GM19468 (cell line): Measurements from ENCODE around the gene NRXN3.
"Not testable (repeated sequence)": the region's sequence is repeated elsewhere in the genome, so short reads cannot be mapped to it uniquely, and the experiment has no call there.

Source experiments
- ATAC-seq: cut with Tn5 transposase; IDR thresholded peaks from one replicate; pipeline ENCODE4 v1.9.1; 2021; ENCODE audit warnings: mild to moderate bottlenecking, moderate library complexity, moderate number of reproducible peaks; ENCODE audit not compliant: unreplicated experiment; ENCODE audit errors: extremely low read depth

Gene NRXN3

DNA sequence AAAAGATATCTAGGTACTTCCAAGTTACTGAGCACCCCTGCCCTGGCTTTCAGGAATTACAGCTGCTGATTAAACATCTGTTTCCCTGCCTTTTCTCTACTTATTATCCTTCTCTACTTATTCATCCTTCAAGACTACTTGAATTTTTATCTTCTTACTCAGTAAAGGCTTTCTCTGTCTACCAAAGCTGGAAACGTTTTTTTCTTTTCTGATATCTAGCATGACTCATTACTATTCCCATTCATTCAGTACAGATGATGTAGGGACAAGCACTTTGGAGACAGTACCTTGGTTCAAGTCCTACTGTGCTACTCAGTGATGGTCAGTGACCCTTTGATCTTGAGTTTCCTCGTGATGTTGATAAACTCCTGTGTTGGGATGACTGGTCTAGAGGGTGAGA, 848.7 kb downstream of the NRXN3 start:
- ATAC-seq: no peak

DNA sequence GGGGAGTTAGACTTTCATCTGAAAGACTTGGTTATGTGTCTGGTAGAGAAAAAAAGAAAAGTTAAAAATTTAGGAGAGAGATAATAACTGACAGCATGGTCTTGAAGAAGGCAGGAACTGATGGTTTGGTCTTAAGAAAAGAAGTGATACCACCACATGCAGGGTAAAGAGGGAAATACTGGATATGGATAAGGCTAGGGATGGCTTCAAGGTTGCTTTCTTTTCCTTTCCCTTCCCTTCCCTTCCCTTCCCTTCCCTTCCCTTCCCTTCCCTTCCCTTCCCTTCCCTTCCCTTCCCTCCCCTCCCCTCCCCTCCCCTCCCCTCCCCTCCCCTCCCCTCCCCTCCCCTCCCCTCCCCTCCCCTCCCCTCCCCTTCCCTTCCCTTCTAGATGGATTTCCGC, 849.7 kb downstream of the NRXN3 start:
- not testable (repeated sequence) for ATAC-seq

DNA sequence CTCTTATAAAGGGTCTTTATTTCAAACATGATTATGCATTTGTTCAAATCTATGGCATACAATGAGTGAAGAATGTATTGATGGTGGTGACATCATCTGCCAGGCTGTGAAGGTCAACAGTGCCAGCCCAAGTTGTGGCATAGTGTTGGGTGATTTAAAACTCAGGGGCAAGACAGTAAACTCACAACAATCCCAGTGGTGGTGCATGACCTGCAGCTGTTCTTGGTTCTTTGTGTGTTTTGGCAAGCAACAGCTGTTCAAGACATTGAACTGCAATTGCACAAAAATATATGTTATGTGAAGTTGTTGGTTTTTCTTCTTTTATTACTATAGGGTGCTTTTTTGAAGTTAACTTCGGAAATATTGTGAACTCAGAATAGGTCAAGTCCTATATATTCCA, 851.6 kb downstream of the NRXN3 start:
- ATAC-seq: no peak

DNA sequence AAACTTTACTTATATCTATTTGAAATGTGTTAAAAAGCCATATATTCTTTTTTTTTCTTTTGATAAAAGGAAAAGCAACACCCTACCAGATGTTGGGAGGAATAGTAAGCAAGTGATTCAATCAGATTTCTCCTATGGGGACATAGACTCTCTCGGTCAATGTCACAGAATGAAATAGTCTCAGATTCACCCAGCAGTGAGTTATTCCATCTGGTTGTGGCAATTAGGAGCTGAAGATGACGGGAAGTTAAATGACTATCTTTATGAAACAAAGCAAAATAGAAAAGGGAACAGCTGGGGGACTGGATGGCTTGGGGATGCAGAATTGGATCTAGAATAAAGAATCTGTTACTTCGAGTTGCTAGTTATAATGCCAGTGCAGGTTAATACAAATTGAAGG, 857.0 kb downstream of the NRXN3 start:
- no peak for ATAC-seq

DNA sequence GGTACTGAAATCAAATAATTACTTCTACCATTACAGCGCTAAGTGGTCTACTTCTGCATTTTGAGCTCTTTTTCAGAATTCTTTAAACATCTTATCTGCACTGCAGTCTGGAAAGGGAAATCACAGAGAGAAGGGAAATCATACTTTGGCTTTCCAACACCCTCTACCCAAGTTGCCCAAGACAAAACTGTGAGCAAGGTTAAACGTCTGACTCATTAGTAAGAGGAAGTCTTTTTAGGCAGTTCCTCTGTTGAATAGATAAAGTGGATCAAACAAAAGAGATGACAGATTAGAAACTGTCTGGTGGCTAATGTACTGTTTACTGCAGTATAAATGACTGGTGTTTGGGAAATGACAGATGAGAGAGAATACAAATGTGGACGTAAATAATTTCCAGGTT, 858.1 kb downstream of the NRXN3 start:
- no peak for ATAC-seq

DNA sequence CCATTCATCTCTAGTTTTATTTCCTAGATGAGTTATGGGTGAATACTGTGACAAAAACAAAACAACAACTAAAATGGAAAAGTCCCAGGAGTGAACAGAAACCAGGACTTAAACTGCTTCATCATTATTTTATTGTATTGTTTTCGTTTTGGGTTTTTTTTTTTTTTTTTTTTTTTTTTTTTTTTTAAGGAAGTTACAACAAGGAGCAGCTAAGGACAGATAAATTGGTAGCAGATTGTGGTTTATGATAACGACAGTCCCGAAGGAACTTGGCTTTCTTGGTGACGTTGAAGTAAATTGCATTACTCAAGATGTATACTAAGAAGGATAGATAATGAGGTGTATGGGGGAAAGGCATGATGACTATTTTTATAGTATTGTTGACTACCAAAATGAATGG, 866.3 kb downstream of the NRXN3 start:
- no peak for ATAC-seq

DNA sequence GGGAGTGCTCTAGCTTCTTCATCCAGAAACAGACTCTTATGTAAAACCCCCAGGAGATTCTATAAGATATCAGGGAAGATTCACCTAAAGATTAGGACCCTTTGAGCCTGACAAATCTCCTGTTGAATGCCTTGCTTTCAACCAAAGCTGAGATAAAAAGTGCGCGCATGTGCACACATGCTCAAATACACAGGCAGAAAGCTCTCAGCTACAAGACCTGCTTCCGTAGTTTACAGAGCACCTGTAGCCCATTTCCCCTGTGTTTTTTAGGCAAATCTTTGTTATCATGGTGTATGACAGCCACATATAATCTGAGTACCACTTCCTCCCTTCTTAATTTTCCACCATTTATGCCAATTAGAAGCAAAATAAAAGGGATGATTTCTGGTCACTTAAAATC, 866.9 kb downstream of the NRXN3 start:
- no peak for ATAC-seq

DNA sequence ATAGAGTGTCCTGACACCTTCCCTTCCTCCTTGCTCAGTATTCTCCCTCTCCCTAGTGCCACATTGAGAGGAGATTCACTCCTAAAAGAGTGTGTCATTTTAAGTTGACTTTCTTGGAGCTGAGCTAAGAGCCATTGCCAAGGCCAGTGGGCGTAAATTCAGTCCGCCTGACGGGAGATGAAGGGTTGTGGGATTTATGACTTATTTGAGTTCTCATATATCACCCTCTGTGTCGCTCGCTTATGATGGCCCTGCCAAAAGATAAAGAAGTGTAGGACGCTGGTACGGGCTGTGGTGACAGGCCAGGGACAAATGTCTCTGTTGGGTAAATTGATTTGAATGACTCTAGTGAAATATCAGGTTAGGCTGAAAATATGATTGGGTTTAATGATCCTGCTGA, 867.4 kb downstream of the NRXN3 start:
- ATAC-seq: no peak

DNA sequence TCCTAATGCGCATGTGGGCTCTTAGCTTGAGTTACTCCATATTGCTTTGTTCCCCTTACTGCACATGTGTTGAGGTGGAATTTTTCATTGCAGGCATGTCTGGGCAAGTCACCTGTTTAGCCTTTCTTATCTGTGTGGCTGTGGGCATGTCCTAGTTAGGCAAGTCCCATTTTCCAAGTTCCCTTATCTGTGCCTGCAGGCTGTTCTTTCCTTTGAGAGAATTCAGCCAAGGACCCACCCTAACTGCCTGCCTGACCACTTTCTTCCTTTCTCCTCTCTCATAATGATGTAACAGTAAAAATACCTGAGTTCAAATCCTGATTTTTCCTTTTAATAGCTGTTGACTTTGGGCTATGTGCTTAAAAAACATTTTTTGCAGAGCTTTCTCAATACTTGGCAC, 870.6 kb downstream of the NRXN3 start:
- ATAC-seq: no peak

DNA sequence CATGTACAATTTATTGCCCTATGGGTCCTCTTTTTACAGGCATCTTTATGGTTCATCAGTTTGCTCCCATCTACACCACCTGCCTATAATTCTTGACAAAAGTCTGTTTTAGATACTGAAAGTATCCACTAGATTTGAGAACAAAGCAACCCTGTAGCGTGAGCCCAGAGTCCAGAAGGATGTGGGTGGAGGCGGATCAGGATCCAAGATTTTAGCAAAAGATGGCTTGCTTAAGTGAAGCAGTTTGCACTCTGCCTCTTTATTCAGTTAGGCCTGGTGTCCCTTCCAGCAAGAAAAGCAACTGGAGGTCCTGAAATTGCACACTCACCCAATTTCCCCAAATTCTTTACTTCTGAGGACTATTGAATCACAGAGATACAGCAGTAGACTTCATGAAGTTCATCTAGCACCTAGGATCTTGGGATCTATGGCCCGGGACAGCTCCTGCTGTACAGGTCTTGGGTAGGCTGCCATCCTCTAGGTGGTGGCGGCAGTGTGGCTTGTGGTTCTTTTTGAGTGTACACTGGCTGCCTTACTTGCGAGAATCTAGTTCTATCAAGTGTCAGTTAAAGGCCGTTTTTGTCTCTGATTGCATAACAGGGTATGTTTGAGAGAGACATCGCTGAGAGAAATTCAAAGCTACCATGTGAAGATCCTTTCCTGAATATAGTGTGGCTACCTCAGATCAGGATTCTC, 873.2 kb downstream of the NRXN3 start:
- ATAC-seq: no peak

DNA sequence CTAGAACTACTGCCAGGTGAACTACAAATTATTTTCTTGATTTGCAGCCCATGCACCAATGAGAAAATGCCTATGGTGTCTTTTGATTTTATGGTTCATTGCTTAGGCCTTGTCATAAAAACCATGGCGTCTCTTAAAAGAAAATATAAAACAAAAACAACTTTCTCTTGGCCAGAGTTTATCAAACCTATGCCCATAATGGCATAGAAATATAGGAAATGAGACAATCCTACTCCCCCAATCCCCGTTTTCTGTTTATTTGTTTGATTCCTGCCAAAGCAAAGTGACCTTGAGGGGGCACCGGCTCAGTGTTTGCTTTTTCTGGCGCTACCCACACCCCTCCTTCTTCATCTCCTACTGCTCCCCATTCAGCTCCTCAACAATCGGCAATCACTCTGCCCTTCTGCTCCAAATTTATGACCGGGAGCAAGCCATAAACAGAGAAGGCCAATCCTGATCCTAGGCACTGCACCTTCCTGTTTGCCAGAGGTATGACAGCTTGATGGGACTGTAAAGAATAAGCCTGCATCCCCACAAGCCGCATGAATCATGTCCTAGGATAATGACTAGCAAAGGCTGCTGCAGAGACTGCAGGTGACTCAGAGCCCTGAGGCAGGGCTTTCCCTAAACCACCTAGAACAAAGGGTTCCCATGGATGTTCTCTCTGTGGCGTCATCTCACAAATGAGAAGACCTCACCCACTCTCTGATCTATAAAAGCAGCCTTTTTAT, 874.9 kb downstream of the NRXN3 start:
- no peak for ATAC-seq

DNA sequence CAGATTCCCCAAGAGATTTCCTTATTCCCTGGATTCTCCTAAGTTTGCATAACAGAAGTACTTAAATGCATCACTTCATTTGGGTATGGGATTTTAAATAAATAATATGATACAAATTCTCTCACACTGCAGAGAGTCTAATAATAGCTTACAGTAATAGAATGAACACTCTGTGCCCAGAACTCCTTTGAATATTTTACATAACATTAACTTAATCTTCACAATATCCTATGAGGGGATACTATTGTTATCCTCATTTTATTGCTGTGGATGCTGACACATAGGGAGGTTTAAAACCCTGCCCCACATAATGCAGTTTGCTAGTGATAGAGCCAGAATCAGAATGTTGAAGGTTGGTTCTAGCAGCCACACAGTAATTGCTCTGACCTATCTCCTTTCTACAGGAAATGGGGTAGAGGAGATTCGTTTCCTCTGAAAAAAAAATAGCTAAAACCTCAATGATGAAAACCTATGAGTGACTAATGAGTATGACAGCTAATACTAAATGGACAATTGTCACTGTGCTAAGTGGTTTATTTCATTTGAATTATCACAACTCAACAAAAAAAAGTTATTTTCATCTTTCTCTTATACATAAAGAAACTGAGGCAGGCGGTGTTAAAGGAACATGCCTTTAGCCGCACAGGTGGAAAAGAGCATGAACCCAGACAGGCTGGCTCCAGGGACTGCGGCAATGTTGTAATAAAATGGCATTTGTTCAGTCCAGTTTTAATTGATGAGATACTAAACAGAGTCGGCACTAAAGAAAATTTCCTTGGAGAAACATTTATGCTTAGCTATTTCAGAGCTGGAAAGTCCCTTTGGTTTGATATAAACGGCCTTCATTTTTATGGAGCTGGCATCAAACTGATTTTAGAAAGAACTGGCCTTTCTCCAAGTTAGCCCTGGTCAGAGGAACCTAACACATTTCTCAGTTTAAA, 880.9 kb downstream of the NRXN3 start:
- no peak for ATAC-seq

DNA sequence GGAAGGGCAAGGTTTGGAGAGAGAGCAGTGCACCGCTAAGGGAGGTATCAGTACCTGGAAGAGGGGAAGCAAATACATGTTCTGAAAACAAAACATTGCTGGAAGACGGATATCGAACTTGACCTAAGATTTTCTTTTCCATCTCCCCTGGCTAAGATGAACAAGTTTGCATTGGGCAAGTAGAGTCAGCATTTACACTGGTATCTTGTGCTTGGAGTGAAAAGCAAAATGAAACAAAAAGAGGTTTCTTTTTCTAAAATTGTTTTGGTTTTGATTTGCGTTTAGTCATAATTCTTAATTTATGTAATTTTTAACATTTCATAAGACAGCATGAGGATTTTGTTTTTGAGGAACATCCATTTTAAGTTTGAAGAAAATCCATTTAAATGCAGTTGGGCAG, 881.6 kb downstream of the NRXN3 start:
- ATAC-seq: no peak

DNA sequence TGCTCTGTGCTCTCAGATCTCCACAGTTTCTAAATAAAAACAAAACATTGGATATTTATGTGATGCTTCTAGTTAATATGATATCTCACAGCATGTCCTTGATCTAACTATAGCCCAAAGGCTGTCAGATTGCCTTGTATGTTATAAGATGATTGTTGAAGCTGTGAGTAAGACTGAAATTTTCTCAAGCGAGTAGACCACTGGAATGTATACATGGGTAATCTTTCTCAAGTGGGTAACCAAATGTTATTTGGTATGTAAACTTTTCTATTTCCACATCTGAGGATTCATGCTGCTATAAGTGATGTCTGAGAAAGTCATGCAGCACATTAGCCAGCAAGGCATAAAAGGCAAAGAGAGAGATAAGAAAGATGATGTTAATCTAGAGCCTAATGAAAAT, 886.7 kb downstream of the NRXN3 start:
- no peak for ATAC-seq

DNA sequence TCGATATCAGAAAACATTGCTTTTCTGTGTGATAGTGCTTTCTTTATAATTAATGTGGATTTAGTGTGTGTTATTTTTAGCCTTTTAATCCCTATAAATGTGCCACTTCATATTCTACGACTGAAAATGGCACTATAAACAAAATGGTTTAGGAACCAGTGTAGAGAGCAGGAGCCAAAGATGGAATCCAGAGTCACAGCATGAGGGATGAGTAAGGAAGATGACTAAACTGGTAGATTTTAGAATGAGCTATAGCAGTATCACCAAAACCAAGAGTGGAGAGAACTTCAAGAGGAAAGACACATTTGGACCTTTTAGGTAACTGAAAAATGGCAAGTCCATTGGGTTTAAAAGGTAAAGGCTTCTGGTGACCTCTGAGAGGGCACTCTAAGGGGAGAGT, 887.2 kb downstream of the NRXN3 start:
- ATAC-seq: no peak

DNA sequence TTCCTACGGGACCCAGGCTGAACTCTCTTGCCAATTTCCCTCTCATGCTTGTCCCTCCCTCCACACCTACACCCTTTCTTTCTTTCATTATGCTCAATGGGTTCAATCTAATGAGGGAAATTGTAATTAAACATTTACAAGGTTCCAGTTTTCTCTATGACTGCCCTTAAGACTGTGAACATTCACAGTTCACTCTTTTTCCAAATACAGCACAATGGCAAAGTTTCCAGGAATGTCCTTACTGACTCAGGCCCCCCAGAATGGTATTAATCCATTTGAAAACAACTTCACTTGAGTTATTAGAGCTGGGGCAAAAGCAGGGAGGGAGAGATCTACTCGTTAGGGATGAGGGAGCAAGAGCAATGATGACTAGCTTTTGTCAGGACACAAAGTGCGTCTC, 892.1 kb downstream of the NRXN3 start:
- ATAC-seq: no peak

DNA sequence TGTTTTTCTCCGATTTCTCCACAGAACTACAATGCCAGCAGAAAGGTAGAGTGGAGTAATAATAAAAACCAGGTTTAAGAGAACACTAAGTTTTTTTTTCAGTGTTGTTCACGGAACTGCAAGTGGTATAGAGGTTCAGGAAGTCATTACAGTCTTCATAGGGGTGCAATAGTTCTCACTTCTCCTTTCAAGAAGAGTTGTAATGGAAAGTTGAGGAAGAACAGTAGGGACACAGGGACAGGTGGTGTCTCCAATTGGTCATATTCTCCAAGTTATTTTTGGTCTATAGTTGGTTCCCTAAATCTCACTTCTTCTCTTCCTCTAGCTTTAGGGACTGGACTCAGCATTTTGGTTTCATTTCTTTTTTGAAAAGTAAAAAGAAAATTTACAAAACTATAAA, 894.0 kb downstream of the NRXN3 start:
- ATAC-seq: no peak

DNA sequence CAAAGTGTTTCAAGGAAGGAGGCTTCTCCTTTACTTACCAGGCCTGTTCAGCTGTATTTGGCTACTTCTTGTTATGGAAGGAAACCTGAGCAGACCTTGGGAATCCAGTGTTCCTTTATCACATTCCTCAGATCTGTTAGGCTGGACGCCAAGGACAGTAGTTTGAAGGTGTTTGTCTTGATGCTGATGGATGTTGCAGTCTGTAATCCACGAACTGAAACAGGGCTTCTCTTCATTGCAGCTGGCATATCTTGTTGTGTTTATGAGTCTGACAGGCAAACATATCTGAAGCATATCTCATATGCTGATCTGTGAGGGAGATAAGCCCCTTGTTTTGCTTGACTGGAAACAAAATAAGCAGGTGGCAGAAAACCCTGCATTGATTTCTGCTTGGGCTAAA, 904.3 kb downstream of the NRXN3 start:
- no peak for ATAC-seq

DNA sequence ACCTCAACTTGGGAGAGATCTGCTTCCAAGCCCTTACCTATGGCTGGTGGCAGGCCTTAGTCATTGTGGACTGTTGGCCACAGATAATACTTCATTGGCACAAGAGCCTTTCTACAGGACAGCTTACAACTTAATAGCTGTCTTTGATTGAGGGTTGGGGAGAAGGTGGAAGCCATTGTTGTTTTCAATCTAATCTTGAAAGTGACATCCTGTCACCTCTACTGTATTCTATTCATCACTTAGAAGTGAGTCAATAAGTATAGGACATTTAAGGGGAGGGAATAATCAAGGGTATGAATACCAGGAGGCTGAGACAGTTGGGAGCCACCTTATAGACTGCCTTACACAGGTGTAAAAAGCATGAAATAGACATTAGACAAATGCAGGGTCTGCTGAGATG, 906.3 kb downstream of the NRXN3 start:
- ATAC-seq: no peak

DNA sequence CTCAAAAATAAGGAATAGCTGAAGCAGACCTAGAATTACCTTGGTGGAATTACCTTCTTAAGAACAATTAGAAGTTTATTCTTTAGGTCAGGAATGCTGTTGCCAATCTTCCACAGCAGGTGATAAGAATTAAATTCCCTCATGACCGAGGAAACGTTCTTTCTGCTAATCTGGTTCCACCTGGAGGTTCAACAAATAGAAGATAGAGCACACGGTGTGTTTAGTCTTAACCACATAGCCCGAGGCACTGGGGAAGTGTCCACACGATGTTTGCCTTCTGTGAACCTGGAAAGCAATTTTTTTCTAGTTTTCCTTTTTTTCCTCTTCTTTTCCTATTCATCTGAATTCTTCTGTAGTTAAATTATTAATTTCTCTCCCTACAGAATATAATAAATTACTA, 906.9 kb downstream of the NRXN3 start:
- no peak for ATAC-seq

DNA sequence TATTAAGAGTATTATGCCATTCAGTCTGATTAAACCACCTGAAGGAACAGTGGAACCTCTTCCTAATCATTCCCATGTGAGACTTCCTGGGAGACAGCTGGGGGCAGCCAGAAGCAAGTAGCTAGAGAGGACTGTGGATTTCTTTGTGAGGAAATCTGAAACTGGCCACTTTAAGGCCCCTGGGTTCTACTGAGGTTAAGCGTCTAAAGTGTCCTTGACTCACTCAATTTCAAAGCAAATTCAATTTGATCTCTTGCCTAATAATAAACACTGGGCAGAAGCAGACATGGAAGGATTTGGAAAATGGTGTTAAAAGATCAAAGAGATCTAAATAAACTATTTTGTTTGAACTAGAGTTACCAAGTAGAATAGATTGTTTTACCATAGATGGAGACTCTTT, 909.9 kb downstream of the NRXN3 start:
- ATAC-seq: no peak
